Brain microvascular endothelial cell (primary cell): ENCODE data around the gene SH3BGR.
A peak's percentile ranks its signal among the peaks of the same experiment; 100 is the strongest.

Experiments used
- DNase-seq: peaks from one replicate; pipeline ENCODE4 v3.0.0-alpha.2; 2020
- H3K27ac ChIP-seq: fragments of 250-450 bp; sonication (Bioruptor Pico); 2 replicates; pipeline ENCODE4 v1.5.1; 2020; ENCODE audit warnings: mild to moderate bottlenecking, moderate library complexity
- H3K27me3 ChIP-seq: fragments of 250-450 bp; sonication (Bioruptor Pico); replicated peaks from 2 replicates; pipeline ENCODE4 v1.5.1; 2020; ENCODE audit warnings: mild to moderate bottlenecking
- H3K36me3 ChIP-seq: fragments of 250-450 bp; sonication (Bioruptor Pico); replicated peaks from 2 replicates; pipeline ENCODE4 v1.5.1; 2020; ENCODE audit warnings: mild to moderate bottlenecking
- H3K4me3 ChIP-seq: 2 replicates; pipeline ENCODE4 v1.5.1; 2011; ENCODE audit warnings: low read depth, mild to moderate bottlenecking, control low read depth, low read length, moderate library complexity
- CTCF ChIP-seq: IDR thresholded peaks from 2 replicates; pipeline ENCODE4 v1.5.1; 2011; ENCODE audit warnings: low read depth, mild to moderate bottlenecking, moderate library complexity, low read length, control low read depth, inconsistent platforms; ENCODE audit errors: missing control alignments
- in situ Hi-C: cut with HindIII; loops from 2 replicates; pipeline ENCODE4 v1.10.0; 2017; ENCODE audit warnings: low sequenced_read_pairs, low pct_ligation_motif_present

SH3BGR gene

DNA sequence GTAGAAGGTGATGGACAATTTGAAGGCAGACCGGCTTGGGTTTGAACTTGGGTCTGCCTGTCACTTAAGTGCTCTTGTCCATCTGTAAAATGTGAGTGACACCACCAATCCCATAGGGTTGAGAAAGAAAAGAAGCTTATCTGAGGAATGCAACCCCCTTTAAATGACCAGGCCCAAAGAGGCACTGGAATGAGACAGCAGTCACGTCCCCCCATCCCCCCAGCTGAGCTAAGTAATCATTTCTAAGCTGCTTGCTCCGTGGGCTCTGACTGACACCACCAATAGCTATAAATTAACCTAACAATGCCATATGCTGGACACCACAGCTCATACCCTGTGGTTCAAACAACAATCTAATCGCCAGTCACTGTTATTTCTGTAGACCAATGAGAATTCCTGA is 21.3 kb upstream of the SH3BGR start:
- Histone ChIP-seq H3K27me3 (no peaks in the 10 kb centered on the region), H3K36me3 (no peaks in the 10 kb centered on the region), H3K4me3 (no peak overlapping the region), H3K27ac (no peak overlapping the region)
- in situ Hi-C loops: no loop called here
- DNase-seq: no peak
- TF ChIP-seq CTCF: no peak

DNA sequence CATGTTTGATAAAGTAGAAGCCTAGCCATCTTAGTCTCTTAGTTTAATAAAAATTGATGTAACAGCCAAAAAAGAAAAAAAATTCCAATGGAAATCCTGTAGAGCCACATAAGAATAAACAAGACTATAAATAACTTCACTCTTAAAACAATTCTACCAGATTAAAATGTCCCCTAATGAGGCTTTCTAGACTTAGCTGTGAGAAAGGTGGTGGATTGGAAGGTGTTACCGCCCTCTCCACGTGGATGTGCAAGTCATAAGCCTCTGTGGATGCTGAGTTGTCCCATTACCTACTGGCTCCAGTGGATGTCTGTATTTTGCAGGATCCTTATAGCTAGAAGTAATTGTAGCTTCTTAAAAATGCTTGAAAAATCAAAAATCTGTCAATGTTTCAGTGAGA is 20.8 kb upstream of the SH3BGR start:
- in situ Hi-C loops: no loop called here
- no peak for TF ChIP-seq CTCF
- no peak overlapping the region for H3K4me3 ChIP-seq
- no peak overlapping the region for H3K27ac ChIP-seq
- H3K36me3 ChIP-seq: no peaks in the 10 kb centered on the region
- no peaks in the 10 kb centered on the region for H3K27me3 ChIP-seq
- no peak for DNase-seq

GRCh38 chr21:39434950-39435349 is 16.8 kb upstream of the SH3BGR start:
- H3K4me3 ChIP-seq: no peak overlapping the region
- no peak for TF ChIP-seq CTCF
- H3K27me3 ChIP-seq: no peaks in the 10 kb centered on the region
- no peaks in the 10 kb centered on the region for H3K36me3 ChIP-seq
- no peak for DNase-seq
- in situ Hi-C loops: no loop called here
- no peak overlapping the region for H3K27ac ChIP-seq

- no peak overlapping the region for H3K4me3 ChIP-seq
- no peak for DNase-seq
- no peak overlapping the region for H3K27ac ChIP-seq
- H3K27me3 ChIP-seq: no peaks in the 10 kb centered on the region
- no peak for TF ChIP-seq CTCF
- in situ Hi-C loops: no loop called here
- no peaks in the 10 kb centered on the region for H3K36me3 ChIP-seq
These were observed 12.5 kb upstream of the SH3BGR start for GRCh38 chr21:39439232-39439631.

GRCh38 chr21:39441502-39442475 is 10.0 kb upstream of the SH3BGR start:
- in situ Hi-C loops: no loop called here
- Histone ChIP-seq H3K27ac (no peak overlapping the region), H3K36me3 (no peaks in the 10 kb centered on the region), H3K4me3 (no peak overlapping the region), H3K27me3 (no peaks in the 10 kb centered on the region)
- peak; percentile 91 for TF ChIP-seq CTCF
- DNase-seq: peak; percentile 48
